IMR-90 (cell line): ENCODE results near the gene ITPKB. TPM values are rescaled to one million over a fixed set of nuclear protein-coding genes. Genes with fewer than 3 reads are reported as not detected.

Source experiments
- ATAC-seq: fragments of 200-7000 bp; cut with Tn5 transposase; 2 replicates; pipeline ENCODE4 v1.9.1; 2020; ENCODE audit warnings: low read depth, mild to moderate bottlenecking, moderate library complexity
- BruUV-seq: library from RNA; stranded (reverse); fragments of 400-500 nt; replicated peaks from 2 replicates; lab custom pipeline; 2021; lab: Mats Ljungman, UMichigan
- CTCF ChIA-PET: fragments of 300-600 bp; formaldehyde crosslinking; extraction: SDS; loops from one replicate; lab custom pipeline; 2021; ENCODE audit warnings: antibody characterized with exemption; lab: Yijun Ruan, JAX
- POLR2A ChIA-PET: fragments of 300-600 bp; sonication (Branson Sonifier 250); formaldehyde crosslinking; loops from one replicate; lab custom pipeline; 2022; ENCODE audit warnings: antibody characterized with exemption; ENCODE audit not compliant: unreplicated experiment; lab: Charles Lee
- DNase-seq: peaks from one replicate; pipeline ENCODE4 v3.0.0; 2013
- H2AFZ ChIP-seq: replicated peaks from 2 replicates; pipeline ENCODE3; 2013; ENCODE audit warnings: low read length, mild to moderate bottlenecking; ENCODE audit not compliant: poor library complexity
- H2AK5ac ChIP-seq: 2 replicates; pipeline ENCODE4 v1.6.1; 2013; ENCODE audit warnings: low read depth, low read length, inconsistent platforms
- H2AK9ac ChIP-seq: replicated peaks from 2 replicates; pipeline ENCODE3; 2013; ENCODE audit warnings: mild to moderate bottlenecking, low read depth, low read length, moderate library complexity; ENCODE audit not compliant: poor library complexity
- H2BK120ac ChIP-seq: 2 replicates; pipeline ENCODE4 v1.6.1; 2013; ENCODE audit warnings: low read depth, low read length, inconsistent platforms
- H2BK15ac ChIP-seq: 3 replicates; pipeline ENCODE4 v1.6.1; 2013; ENCODE audit warnings: low read depth, low read length, inconsistent platforms
- H2BK20ac ChIP-seq: 2 replicates; pipeline ENCODE4 v1.6.1; 2013; ENCODE audit warnings: low read depth, mild to moderate bottlenecking, inconsistent platforms, low read length, moderate library complexity
- H2BK5ac ChIP-seq: 2 replicates; pipeline ENCODE4 v1.6.1; 2013; ENCODE audit warnings: mild to moderate bottlenecking, low read depth, low read length, inconsistent platforms; ENCODE audit not compliant: poor library complexity, severe bottlenecking
- H3K14ac ChIP-seq: replicated peaks from 2 replicates; pipeline ENCODE4 v1.6.1; 2013; ENCODE audit warnings: low read depth, low read length, inconsistent platforms
- H3K18ac ChIP-seq: 2 replicates; pipeline ENCODE4 v1.6.1; 2013; ENCODE audit warnings: low read depth, low read length, control low read depth
- H3K23ac ChIP-seq: 2 replicates; pipeline ENCODE4 v1.6.1; 2013; ENCODE audit warnings: low read depth, low read length, inconsistent platforms
- H3K27ac ChIP-seq: 2 replicates; pipeline ENCODE4 v1.5.1; 2013; ENCODE audit warnings: mild to moderate bottlenecking, control low read depth, low read length; ENCODE audit not compliant: insufficient read depth
- H3K27me3 ChIP-seq: 2 replicates; pipeline ENCODE4 v1.6.1; 2013; ENCODE audit warnings: low read length; ENCODE audit not compliant: control insufficient read depth, insufficient read depth
- H3K36me3 ChIP-seq: 2 replicates; pipeline ENCODE4 v1.6.1; 2013; ENCODE audit warnings: low read length, mixed read lengths; ENCODE audit not compliant: control insufficient read depth, insufficient read depth
- H3K4ac ChIP-seq: 2 replicates; pipeline ENCODE4 v1.6.1; 2013; ENCODE audit warnings: low read depth, low read length, inconsistent platforms
- H3K4me1 ChIP-seq: 2 replicates; pipeline ENCODE4 v1.6.1; 2013; ENCODE audit warnings: low read length, mixed read lengths; ENCODE audit not compliant: control insufficient read depth, insufficient read depth
- H3K4me2 ChIP-seq: 2 replicates; pipeline ENCODE4 v1.6.1; 2013; ENCODE audit warnings: low read depth, mild to moderate bottlenecking, control low read depth, low read length, moderate library complexity
- H3K4me3 ChIP-seq: 2 replicates; pipeline ENCODE4 v1.5.1; 2013; ENCODE audit warnings: low read depth, mild to moderate bottlenecking, control low read depth, low read length, moderate library complexity; ENCODE audit not compliant: insufficient read depth
- H3K56ac ChIP-seq: 2 replicates; pipeline ENCODE4 v1.6.1; 2013; ENCODE audit warnings: low read length, inconsistent platforms; ENCODE audit not compliant: insufficient read depth; ENCODE audit errors: extremely low read depth
- H3K79me1 ChIP-seq, 2 experiments: 2 replicates each; pipeline ENCODE4 v1.6.1; 2013; ENCODE audit warnings: low read length in 2 of 2, inconsistent platforms in 1 of 2, low read depth in 1 of 2
- H3K9ac ChIP-seq: 2 replicates; pipeline ENCODE4 v1.6.1; 2013; ENCODE audit warnings: low read depth, low read length, control low read depth
- H3K9me1 ChIP-seq: 2 replicates; pipeline ENCODE4 v1.6.1; 2013; ENCODE audit warnings: low read length, inconsistent platforms; ENCODE audit not compliant: insufficient read depth
- H3K9me3 ChIP-seq: 2 replicates; pipeline ENCODE4 v1.6.1; 2013; ENCODE audit warnings: low read length; ENCODE audit not compliant: control insufficient read depth, insufficient read depth
- H4K20me1 ChIP-seq: 2 replicates; pipeline ENCODE4 v1.6.1; 2013; ENCODE audit warnings: low read length, inconsistent platforms; ENCODE audit not compliant: insufficient read depth
- H4K5ac ChIP-seq: 2 replicates; pipeline ENCODE4 v1.6.1; 2013; ENCODE audit warnings: mild to moderate bottlenecking, low read depth, low read length, control low read depth
- H4K8ac ChIP-seq, 2 experiments: 2 replicates each; pipeline ENCODE4 v1.6.1; 2013; ENCODE audit warnings: low read depth in 2 of 2, low read length in 2 of 2, control low read depth in 1 of 2, inconsistent platforms in 1 of 2
- H4K91ac ChIP-seq: 2 replicates; pipeline ENCODE4 v1.6.1; 2013; ENCODE audit warnings: low read depth, low read length, inconsistent platforms; ENCODE audit not compliant: insufficient read depth
- NFE2L2 ChIP-seq: fragments of 150-350 bp; IDR thresholded peaks from 2 replicates; pipeline ENCODE4 v1.6.1; 2016; ENCODE audit warnings: low read depth, mild to moderate bottlenecking, low read length
- RCOR1 ChIP-seq: IDR thresholded peaks from 2 replicates; pipeline ENCODE4 v1.6.1; 2012; ENCODE audit warnings: mild to moderate bottlenecking, low read length, improper control_type of control experiment; ENCODE audit not compliant: insufficient replicate concordance
- WGBS, 2 experiments: methylation state at CpG; one replicate each; pipeline versions ENCODE4 v1.1.5 to v1.1.7; 2013; ENCODE audit warnings: missing lambda C conversion rate in 2 of 2; ENCODE audit not compliant: insufficient read length in 1 of 2; ENCODE audit errors: extremely low coverage in 2 of 2; 5-methylcytosine and 5-hydroxymethylcytosine counted together
- dilution Hi-C: fragments of 300-500 bp; cut with HindIII; formaldehyde crosslinking; loops from one replicate; pipeline ENCODE4 v1.14.3; 2018; ENCODE audit warnings: low sequenced_read_pairs; ENCODE audit not compliant: unreplicated experiment
- in situ Hi-C: fragments of 300-500 bp; cut with MboI; formaldehyde crosslinking; loops from 3 replicates; pipeline ENCODE4 v1.14.3; 2019; ENCODE audit warnings: low sequenced_read_pairs, inconsistent platforms, mixed read lengths
- intact Hi-C: fragments of 100-400 bp; cut with micrococcal nuclease; formaldehyde crosslinking; loops from 2 replicates; pipeline ENCODE4 v1.10.0; 2022
- polyA plus RNA-seq, 3 experiments: library from polyadenylated mRNA; depleted of rRNA; stranded (reverse); fragments of >200 nt; gene quantifications; 2 replicates each; pipeline ENCODE4 v1.2.3, GENCODE V29; 2012; ENCODE audit warnings: low replicate concordance in 1 of 3
- total RNA-seq: library from RNA; depleted of rRNA; stranded (reverse); fragments of >200 nt; gene quantifications from 2 replicates; pipeline ENCODE4 v1.2.3, GENCODE V29; 2012

ITPKB gene
- total and polyA plus RNA-seq, 2 of the 4 experiments (the other 2 are of a cell fraction), result 0.72 to 1.4 TPM

- Histone ChIP-seq H2BK120ac (0 out of 2 replicates have a peak overlapping the region, but pooled peaks have one; percentile 0), H2BK15ac (no peak overlapping the region), H3K4ac (peak overlapping the region; percentile 29; the same call in 1 of the 2 replicates), H3K27ac (peak overlapping the region; percentile 33; the same call in 1 of the 2 replicates), H3K27me3 (no peaks in the 10 kb centered on the region), H4K8ac (peak overlapping the region in 1 of 2 experiments; percentile 29; a peak in 1 of 4 replicates), H3K14ac (0 out of 2 replicates have a peak overlapping the region, but pooled peaks have one; percentile 13), H2BK5ac (no peak overlapping the region), H3K79me1 (0 out of 4 replicates have a peak, but pooled peaks cover 0 to 6% of the 10 kb centered on the region in 2 experiments), H3K4me1 (peaks cover 14% of the 10 kb centered on the region), H2BK20ac (no peak overlapping the region; the same call in 1 of the 2 replicates), H2AFZ (peak overlapping the region; percentile 40), H3K9ac (no peak overlapping the region), H3K4me2 (no peak overlapping the region), H3K36me3 (no peaks in the 10 kb centered on the region), H3K18ac (no peak overlapping the region), H4K91ac (no peak overlapping the region; the same call in 1 of the 2 replicates), H3K23ac (no peak overlapping the region), H2AK5ac (0 out of 2 replicates have a peak overlapping the region, but pooled peaks have one; percentile 30), H3K9me1 (peaks cover 15% of the 10 kb centered on the region), H3K56ac (no peak overlapping the region), H2AK9ac (peak overlapping the region; percentile 56), H4K20me1 (no peaks in the 10 kb centered on the region), H3K4me3 (no peak overlapping the region), H3K9me3 (no peaks in the 10 kb centered on the region; the same call in 1 of the 2 replicates), H4K5ac (no peak overlapping the region)
- intact Hi-C loops, result no loop called here
- dilution Hi-C loops, result no loop called here
- no TSS peak for BruUV-seq
- ChIA-PET CTCF (interaction anchor here (0.6 kb wide), 1 partner anchor 97 kb away, joined by 3 read pairs; no protein-coding TSS in a partner anchor), POLR2A (no interaction called here)
- peak; percentile 39 for DNase-seq
- TF ChIP-seq RCOR1, result peak; percentile 11
- TF ChIP-seq NFE2L2, result no peak
- in situ Hi-C loops, result no loop called here
- ATAC-seq, result peak; percentile 67
- no CpG with 5 or more reads among the region's 5 CpGs for WGBS, 2 experiments
Observed at GRCh38 chr1:226708967-226709396, 30.1 kb downstream of the ITPKB start.
